ENCODE results near the gene MDN1. TPM values are rescaled to one million over a fixed set of nuclear protein-coding genes. Genes with fewer than 3 reads are reported as not detected.

Gene MDN1
- total RNA-seq, 2 experiments from 2014 or later = 48.6 to 62.3 TPM

DNA sequence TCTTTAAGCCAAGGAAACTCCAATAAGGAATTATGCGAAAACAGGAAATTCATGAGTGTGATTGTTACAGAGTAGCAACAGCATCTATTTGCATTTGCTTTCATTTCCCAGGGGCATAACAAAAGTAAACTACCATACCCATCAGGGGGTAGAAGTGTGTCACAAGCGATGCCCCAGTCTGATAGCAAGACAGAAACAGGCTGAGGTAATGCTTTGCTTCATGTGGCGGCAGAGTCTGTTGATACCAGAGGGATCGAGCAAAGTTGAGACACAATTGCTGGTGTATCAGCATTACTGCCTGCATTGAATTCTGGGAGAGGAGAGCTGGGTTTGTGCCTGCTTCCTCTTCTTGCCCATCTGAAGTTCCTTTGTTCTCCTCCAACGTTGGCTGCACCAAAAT is 129.9 kb downstream of the MDN1 start:
- Histone ChIP-seq H2AFZ (ENCODE audit: low read length) (no peak overlapping the region), H3K4me3 (ENCODE audit: low read depth, low read length, poor library complexity, severe bottlenecking) (no peak overlapping the region), H3K4me2 (ENCODE audit: low read length) (no peak overlapping the region), H3K27ac (ENCODE audit: low read depth, low read length, poor library complexity, severe bottlenecking) (no peak overlapping the region), H3K79me2 (ENCODE audit: insufficient read depth, low read depth, low read length) (no peaks in the 10 kb centered on the region), H3K4me1 (ENCODE audit: insufficient read depth, low read length, poor library complexity, severe bottlenecking) (peaks cover 6% of the 10 kb centered on the region), H4K20me1 (ENCODE audit: insufficient read depth, low read length) (0 out of 2 replicates have a peak, but pooled peaks cover 3% of the 10 kb centered on the region), H3K36me3 (ENCODE audit: insufficient read depth, low read length) (peaks cover 98% of the 10 kb centered on the region), H3K9me3 (ENCODE audit: low read length) (no peaks in the 10 kb centered on the region), H3K9me2 (ENCODE audit: insufficient read depth, low read length) (no peaks in the 10 kb centered on the region)
- TF ChIP-seq, protein P1, sequence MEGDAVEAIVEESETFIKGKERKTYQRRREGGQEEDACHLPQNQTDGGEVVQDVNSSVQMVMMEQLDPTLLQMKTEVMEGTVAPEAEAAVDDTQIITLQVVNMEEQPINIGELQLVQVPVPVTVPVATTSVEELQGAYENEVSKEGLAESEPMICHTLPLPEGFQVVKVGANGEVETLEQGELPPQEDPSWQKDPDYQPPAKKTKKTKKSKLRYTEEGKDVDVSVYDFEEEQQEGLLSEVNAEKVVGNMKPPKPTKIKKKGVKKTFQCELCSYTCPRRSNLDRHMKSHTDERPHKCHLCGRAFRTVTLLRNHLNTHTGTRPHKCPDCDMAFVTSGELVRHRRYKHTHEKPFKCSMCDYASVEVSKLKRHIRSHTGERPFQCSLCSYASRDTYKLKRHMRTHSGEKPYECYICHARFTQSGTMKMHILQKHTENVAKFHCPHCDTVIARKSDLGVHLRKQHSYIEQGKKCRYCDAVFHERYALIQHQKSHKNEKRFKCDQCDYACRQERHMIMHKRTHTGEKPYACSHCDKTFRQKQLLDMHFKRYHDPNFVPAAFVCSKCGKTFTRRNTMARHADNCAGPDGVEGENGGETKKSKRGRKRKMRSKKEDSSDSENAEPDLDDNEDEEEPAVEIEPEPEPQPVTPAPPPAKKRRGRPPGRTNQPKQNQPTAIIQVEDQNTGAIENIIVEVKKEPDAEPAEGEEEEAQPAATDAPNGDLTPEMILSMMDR (conservative IDR thresholded peaks at IDR 0.05; ENCODE audit: low read length) = no peak
- TF ChIP-seq EZH2phosphoT487 (IDR thresholded peaks at IDR 0.05; ENCODE audit: borderline replicate concordance, low read depth, low read length) = no peak
- ChIA-PET CTCF (ENCODE audit: unreplicated experiment) (no interaction called here), POLR2A (no interaction called here)
- BruUV-seq (replicated peaks) = no TSS peak
- no peak for DNase-seq (ENCODE audit: low spot score)
- intact Hi-C loops (cut with micrococcal nuclease; ENCODE audit: unreplicated experiment) = no loop called here

DNA sequence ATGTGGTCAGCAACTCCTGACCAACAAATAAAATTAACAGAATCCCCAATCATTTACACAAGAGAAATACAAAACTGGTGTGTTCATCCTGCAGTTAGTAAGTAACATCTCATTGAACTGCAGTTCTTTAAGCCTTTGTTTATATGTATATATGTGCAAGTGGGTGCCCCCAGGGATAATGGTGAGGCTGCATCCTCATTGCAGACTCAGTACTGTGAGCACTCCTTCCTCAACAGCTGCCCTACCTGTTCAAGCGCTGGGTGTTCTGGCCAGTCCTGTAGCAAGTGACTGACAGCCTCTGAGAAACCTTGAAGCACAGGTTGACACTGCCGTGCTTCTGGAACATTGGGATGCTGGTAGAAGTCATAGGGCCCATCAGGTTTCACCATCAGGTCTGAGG is 131.3 kb downstream of the MDN1 start:
- Histone ChIP-seq H3K27ac (ENCODE audit: low read depth, low read length, poor library complexity, severe bottlenecking) (no peak overlapping the region), H3K4me3 (ENCODE audit: low read depth, low read length, poor library complexity, severe bottlenecking) (no peak overlapping the region), H3K36me3 (ENCODE audit: insufficient read depth, low read length) (peaks cover 98% of the 10 kb centered on the region), H3K79me2 (ENCODE audit: insufficient read depth, low read depth, low read length) (no peaks in the 10 kb centered on the region), H4K20me1 (ENCODE audit: insufficient read depth, low read length) (0 out of 2 replicates have a peak, but pooled peaks cover 3% of the 10 kb centered on the region), H3K4me2 (ENCODE audit: low read length) (no peak overlapping the region), H2AFZ (ENCODE audit: low read length) (no peak overlapping the region), H3K4me1 (ENCODE audit: insufficient read depth, low read length, poor library complexity, severe bottlenecking) (peaks cover 6% of the 10 kb centered on the region), H3K9me2 (ENCODE audit: insufficient read depth, low read length) (no peaks in the 10 kb centered on the region), H3K9me3 (ENCODE audit: low read length) (no peaks in the 10 kb centered on the region)
- BruUV-seq (replicated peaks) = no TSS peak
- POLR2A ChIA-PET = no interaction called here
- CTCF ChIA-PET (ENCODE audit: unreplicated experiment) = no interaction called here
- no peak for DNase-seq (ENCODE audit: low spot score)
- intact Hi-C loops (cut with micrococcal nuclease; ENCODE audit: unreplicated experiment) = no loop called here
- TF ChIP-seq, protein P1 (conservative IDR thresholded peaks at IDR 0.05; ENCODE audit: low read length) = no peak
- no peak for TF ChIP-seq EZH2phosphoT487 (IDR thresholded peaks at IDR 0.05; ENCODE audit: borderline replicate concordance, low read depth, low read length)

DNA sequence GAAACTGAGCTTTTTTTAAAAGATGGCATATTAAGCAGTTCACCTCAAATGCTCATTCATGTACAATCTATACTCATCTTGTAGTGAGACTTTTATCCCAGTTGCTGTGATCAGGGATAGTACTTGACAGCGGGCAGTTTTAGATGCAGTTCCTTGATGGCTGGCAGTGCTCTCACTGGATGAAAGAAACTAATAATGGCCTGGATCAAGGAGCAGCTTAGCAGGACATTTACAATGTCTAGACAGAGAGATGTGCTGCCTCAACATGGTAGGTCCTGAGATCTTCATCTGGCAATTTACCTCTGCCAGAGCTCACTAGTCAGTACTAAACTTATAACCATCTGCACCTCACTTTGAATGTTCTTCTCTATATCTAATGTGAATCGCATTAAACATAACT is 134.3 kb downstream of the MDN1 start:
- peaks cover 96% of the 10 kb centered on the region for H3K36me3 ChIP-seq (ENCODE audit: insufficient read depth, low read length)
- H3K9me3 ChIP-seq (ENCODE audit: low read length) = no peaks in the 10 kb centered on the region
- no peaks in the 10 kb centered on the region for H4K20me1 ChIP-seq (ENCODE audit: insufficient read depth, low read length)
- ChIA-PET POLR2A (interaction anchor here (0.6 kb wide), 1 partner anchor 9 kb away, joined by 3 read pairs; no protein-coding TSS in a partner anchor), CTCF (ENCODE audit: unreplicated experiment) (no interaction called here)
- intact Hi-C loops (cut with micrococcal nuclease; ENCODE audit: unreplicated experiment) = no loop called here
- TF ChIP-seq, protein P1 (conservative IDR thresholded peaks at IDR 0.05; ENCODE audit: low read length) = no peak
- H3K9me2 ChIP-seq (ENCODE audit: insufficient read depth, low read length) = no peaks in the 10 kb centered on the region
- H3K4me2 ChIP-seq (ENCODE audit: low read length) = no peak overlapping the region
- H3K4me1 ChIP-seq (ENCODE audit: insufficient read depth, low read length, poor library complexity, severe bottlenecking) = peaks cover 6% of the 10 kb centered on the region
- no peaks in the 10 kb centered on the region for H3K79me2 ChIP-seq (ENCODE audit: insufficient read depth, low read depth, low read length)
- H3K27ac ChIP-seq (ENCODE audit: low read depth, low read length, poor library complexity, severe bottlenecking) = no peak overlapping the region
- no peak overlapping the region for H2AFZ ChIP-seq (ENCODE audit: low read length)
- H3K4me3 ChIP-seq (ENCODE audit: low read depth, low read length, poor library complexity, severe bottlenecking) = no peak overlapping the region
- BruUV-seq (replicated peaks) = no TSS peak
- no peak for DNase-seq (ENCODE audit: low spot score)

Measured in OCI-LY7 (cell line).